Renal cortex interstitium (tissue), 11 donors: Measurements from ENCODE around the gene MUC20. TPM values are rescaled to one million over a fixed set of nuclear protein-coding genes. Genes with fewer than 3 reads are reported as not detected.
"Not testable (repeated sequence)": the region's sequence is repeated elsewhere in the genome, so short reads cannot be mapped to it uniquely, and the experiment has no call there.

Source experiments
- DNase-seq, 11 donors: peaks; one replicate each; pipeline ENCODE4 v3.0.0-alpha.2; 2013; ENCODE audit warnings: low read depth in 9 of 11, low spot score in 4 of 11; ENCODE audit errors: extremely low read depth in 1 of 11
- polyA plus RNA-seq, 3 donors: library from polyadenylated mRNA; unstranded; fragments of 120-200 nt; gene quantifications; one replicate each; pipeline ENCODE4 v1.2.1, GENCODE V29; 2013; ENCODE audit not compliant: insufficient read length in 3 of 3

The MUC20 gene
- polyA plus RNA-seq, 3 donors: 16.3 to 37.2 (median 16.7) TPM

GRCh38 chr3:195690951-195691350, 29.8 kb upstream of the MUC20 start:
- no peak for DNase-seq

- DNase-seq: not testable (repeated sequence)
These were observed 29.0 kb upstream of the MUC20 start for GRCh38 chr3:195691596-195692353.

- DNase-seq: no peak
These were observed 28.5 kb upstream of the MUC20 start for GRCh38 chr3:195692354-195692685.

GRCh38 chr3:195692781-195693427, 27.9 kb upstream of the MUC20 start:
- no peak for DNase-seq

GRCh38 chr3:195693428-195694216, 27.2 kb upstream of the MUC20 start:
- DNase-seq: no peak

- not testable (repeated sequence) for DNase-seq
These were observed 26.3 kb upstream of the MUC20 start for GRCh38 chr3:195694217-195695076.

- DNase-seq: no peak
These were observed 24.0 kb upstream of the MUC20 start for GRCh38 chr3:195696632-195697278.

GRCh38 chr3:195697582-195698324, 23.0 kb upstream of the MUC20 start:
- DNase-seq: peak in 3 of 11 donors; percentile 28 to 42 (median 32)

GRCh38 chr3:195698325-195698646, 22.5 kb upstream of the MUC20 start:
- DNase-seq: no peak

- DNase-seq: no peak
These were observed 22.0 kb upstream of the MUC20 start for GRCh38 chr3:195698647-195699387.

GRCh38 chr3:195699388-195699771, 21.4 kb upstream of the MUC20 start:
- no peak for DNase-seq

GRCh38 chr3:195699860-195700259, 20.9 kb upstream of the MUC20 start:
- no peak for DNase-seq

GRCh38 chr3:195700319-195700718, 20.5 kb upstream of the MUC20 start:
- no peak for DNase-seq

- DNase-seq: no peak
These were observed 19.5 kb upstream of the MUC20 start for GRCh38 chr3:195701042-195701915.

- no peak for DNase-seq
These were observed 17.0 kb upstream of the MUC20 start for GRCh38 chr3:195703776-195704175.

GRCh38 chr3:195704433-195704999, 16.3 kb upstream of the MUC20 start:
- no peak for DNase-seq
